Stimulated activated CD4-positive, alpha-beta T cell treated with anti-CD3 and anti-CD28 coated beads, Interleukin-4, amount 100 ng/mL, for 1 hour (primary cell): ENCODE results near the gene ZNF230.
A peak's percentile ranks its signal among the peaks of the same experiment; 100 is the strongest.

Experiments used
- DNase-seq: peaks from one replicate; pipeline ENCODE4 v3.0.0-alpha.2; 2020

The ZNF230 gene

DNA sequence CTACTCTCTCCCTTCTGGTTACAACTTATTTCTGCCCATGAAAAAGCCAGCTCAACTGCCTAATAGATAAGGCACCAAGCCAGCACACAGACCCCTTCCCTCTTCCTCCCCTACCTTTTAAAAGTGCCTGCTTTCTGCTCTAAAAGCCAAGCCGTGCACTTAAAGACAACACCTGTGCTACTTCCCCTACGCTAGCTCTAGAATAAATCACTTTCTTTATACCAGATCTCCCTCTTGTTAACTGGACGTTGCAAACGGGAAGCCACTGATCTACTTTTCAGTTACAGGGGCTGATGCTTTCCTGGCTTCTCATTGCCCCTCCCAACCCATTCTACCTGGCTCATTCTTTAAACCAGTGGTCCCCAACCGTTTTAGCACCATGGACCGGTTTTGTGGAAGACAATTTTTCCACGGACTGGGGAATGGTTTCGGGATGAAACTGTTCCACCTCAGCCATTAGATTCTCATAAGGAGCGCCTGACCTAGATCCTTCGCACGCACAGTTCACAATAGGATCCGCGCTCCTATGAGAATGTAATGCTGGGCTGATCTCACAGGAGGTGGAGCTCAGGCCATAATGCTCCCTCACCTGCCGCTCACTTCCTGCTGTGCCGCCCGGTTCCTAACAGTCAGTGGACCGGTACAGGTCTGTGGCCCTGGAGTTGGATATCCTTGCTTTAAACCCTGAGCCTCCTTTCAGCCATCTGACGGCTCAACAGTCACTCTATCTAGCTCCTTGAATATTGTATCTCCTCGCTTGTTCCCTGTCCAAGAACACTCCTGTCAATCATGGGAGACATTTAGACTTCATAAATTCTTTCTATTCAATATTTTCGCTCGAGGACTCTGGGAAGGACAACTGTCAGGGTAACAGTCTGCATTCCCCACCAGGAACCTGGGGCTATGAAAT, 48.2 kb downstream of the ZNF230 start:
- DNase-seq: peak; percentile 21

DNA sequence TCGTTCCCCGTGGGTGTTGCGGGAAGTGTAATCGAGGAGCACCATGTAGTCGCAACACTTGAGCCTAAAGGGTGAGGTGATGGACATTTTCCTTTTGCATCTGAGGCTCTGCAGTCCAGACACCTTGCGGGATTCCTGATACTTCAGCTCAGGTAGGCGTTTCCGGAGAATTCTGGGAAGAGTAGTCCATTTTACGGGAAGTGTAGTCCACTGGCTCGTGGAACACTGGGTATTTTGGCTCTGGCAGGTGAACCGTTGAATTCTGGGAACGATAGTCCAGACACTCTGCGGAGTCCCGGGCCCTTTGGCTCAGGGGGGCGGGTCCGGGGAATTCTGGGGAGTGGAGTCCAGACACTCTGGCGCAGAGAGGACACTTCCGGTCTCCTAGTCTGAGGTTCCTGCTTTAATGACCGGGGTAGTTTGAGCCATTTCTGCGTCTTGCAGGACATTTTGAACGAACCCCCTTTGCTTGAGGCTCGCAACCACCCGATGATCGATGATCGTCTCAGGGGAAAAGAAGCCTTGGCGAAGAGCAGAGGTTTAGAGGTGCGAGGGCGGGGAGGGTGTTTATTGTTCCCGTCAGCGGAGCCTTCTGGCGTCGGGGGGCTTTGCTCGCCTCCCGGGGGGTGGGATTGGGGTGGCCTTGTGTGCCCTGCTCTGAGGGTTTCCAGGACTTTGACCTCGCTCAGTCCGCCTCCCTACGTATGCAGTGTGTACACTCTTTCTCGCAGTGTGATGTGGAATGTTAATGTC, 49.1 kb downstream of the ZNF230 start, which contains the start of gene ZNF223:
TSS of gene ZNF223 (plus strand) at position 387 of the 753 bp plus-strand sequence. CDS start 3,141 bp downstream, outside the sequence.
- peak; percentile 76 for DNase-seq

DNA sequence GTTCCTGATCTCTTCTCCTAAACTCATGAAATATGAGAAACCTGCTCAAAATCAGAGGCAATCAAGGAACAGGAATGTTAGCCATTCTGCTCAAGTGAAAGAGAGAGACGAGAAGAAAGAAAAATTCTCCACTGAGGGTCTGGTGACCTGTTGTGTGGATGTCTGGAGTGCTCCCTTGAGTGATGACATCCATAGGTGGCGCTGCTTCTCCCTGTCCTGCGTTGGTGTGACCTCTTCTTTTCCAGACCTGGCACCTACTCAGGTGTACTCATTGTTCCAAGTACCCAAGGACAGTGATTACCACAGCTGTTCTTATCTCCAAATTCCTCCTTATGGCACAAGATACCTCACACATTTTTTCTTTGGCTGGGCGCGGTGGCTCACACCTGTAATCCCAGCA, 53.1 kb downstream of the ZNF230 start:
- no peak for DNase-seq

DNA sequence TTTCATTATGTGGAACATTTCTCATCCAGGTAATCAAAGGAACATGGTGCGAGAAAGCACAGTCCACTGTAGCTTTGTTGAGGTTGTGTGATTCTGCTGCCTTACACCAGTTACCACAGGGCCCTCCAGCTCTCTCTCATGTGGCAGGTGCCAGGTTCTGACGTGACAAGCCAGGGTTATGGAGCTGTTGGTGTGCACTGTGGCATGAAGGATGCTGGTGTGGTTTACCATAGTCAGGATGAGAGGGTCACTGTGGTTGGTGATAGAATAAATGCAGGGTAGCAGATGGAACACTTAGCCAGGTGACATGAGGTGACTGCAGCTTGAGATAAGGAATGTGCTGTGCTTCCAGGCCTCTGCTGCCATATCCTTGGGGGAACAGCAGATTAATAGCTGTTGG, 56.5 kb downstream of the ZNF230 start:
- no peak for DNase-seq

DNA sequence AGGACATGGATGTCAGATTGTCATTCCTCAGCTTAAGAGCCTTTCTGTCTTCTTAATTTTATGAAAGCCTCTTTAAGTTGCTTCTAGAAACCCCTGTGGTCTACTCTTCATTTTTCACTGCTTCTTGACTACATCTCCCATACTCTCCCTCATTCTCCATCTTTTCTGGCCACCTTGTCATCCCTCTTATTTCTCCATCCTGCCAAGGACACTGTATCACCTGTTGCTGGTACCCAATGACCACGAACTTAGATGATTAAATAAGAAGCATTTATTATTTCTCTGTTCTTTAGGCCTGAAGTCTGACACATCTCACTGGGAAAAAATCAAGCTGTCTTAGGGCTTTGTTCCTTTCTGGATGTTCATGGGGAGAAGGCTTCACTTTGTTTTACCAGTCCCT, 58.3 kb downstream of the ZNF230 start:
- no peak for DNase-seq
